ENCODE measurements around the gene HOXD9. TPM values are rescaled to one million over a fixed set of nuclear protein-coding genes. Genes with fewer than 3 reads are reported as not detected.

Gene HOXD9
- total RNA-seq, 1 experiment from 2014 or later: not detected

DNA sequence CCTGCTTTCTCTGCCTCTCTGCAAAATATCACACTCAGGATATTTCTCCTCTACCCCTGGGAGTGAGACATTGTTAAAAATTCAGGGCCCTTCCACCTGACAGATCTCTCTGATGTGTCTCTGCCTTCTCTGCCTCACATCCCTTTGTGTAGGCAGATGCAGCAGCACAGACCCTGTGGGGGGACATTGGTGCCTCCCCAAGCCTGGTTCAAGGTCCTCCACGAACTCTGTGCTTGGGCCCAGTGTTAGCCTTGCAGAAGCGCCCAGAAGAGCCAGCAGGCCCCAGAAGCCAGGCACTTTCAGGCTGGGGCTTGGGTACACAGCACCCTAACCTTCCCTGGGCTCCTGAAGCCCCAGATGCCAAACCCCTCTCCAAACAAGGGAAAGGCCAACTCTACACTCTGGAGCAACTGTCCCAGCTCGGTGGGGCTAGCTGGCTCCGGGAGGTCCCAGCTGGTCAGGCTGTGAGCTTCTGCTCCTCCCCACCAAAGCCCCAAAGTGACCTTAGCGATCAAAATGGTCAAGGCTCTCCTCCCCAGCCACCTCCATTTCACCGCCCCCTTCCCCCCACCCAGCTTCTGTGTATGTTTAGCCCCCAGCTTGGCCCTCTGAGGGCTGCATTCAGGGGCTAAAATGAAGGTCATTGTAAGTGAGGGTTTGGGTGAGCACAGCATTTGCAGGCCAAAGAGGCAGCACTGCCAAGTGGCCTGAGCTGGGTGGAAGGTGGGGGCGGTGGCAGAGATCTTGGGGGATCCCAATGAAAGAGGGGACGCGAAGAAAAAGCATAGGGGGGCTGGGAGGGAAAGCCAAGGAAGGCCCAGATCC, 2.6 kb downstream of the HOXD9 start:
- Histone ChIP-seq H3K27ac (ENCODE audit: low read length) (no peak overlapping the region), H3K9ac (ENCODE audit: low read length) (no peak overlapping the region), H4K20me1 (ENCODE audit: low read length) (no peaks in the 10 kb centered on the region), H2AFZ (ENCODE audit: low read length) (no peak overlapping the region), H3K4me3 (ENCODE audit: low read length) (no peak overlapping the region), H3K4me1 (ENCODE audit: insufficient read depth, low read length) (no peaks in the 10 kb centered on the region), H3K9me2 (replicated peaks; ENCODE audit: low read length) (no peaks in the 10 kb centered on the region), H3K4me2 (ENCODE audit: low read length) (no peak overlapping the region), H3K79me2 (ENCODE audit: low read length) (no peaks in the 10 kb centered on the region), H3K27me3 (ENCODE audit: low read length) (no peaks in the 10 kb centered on the region), H3K9me3 (ENCODE audit: low read length) (no peaks in the 10 kb centered on the region), H3K36me3 (ENCODE audit: low read depth, low read length) (no peaks in the 10 kb centered on the region; the same call in 1 of the 2 replicates), H3F3A (ENCODE audit: low read length, unreplicated experiment) (no peaks in the 10 kb centered on the region)
- DNase-seq: no peak
- ChIA-PET POLR2A (ENCODE audit: unreplicated experiment) (no interaction called here), CTCF (interaction anchor here (0.5 to 0.6 kb wide), 2 partner anchors 395 to 527 kb away, joined by 3 read pairs; no protein-coding TSS in a partner anchor)
- TF ChIP-seq CTCF (conservative IDR thresholded peaks at IDR 0.05; ENCODE audit: low read depth, low read length): no peak
- no peak for TF ChIP-seq EZH2phosphoT487 (IDR thresholded peaks at IDR 0.05; ENCODE audit: borderline replicate concordance, low read length)
- no peak for TF ChIP-seq EZH2 (IDR thresholded peaks at IDR 0.05; ENCODE audit: low read length, unreplicated experiment)
- no TSS peak for BruUV-seq (replicated peaks)
- intact Hi-C loops (cut with micrococcal nuclease): no loop called here
- ATAC-seq: no peak

GRCh38 chr2:176125772-176126054, 3.2 kb downstream of the HOXD9 start:
- ATAC-seq (no peak), DNase-seq (no peak)
- no peaks in the 10 kb centered on the region for H3K9me2 ChIP-seq (replicated peaks; ENCODE audit: low read length)
- H3K9ac ChIP-seq (ENCODE audit: low read length): no peak overlapping the region
- ChIA-PET CTCF (interaction anchor here (0.5 kb wide), 1 partner anchor 526 kb away, joined by 3 read pairs; no protein-coding TSS in a partner anchor), POLR2A (ENCODE audit: unreplicated experiment) (no interaction called here)
- no peak overlapping the region for H3K27ac ChIP-seq (ENCODE audit: low read length)
- no peaks in the 10 kb centered on the region; the same call in 1 of the 2 replicates for H3K36me3 ChIP-seq (ENCODE audit: low read depth, low read length)
- H2AFZ ChIP-seq (ENCODE audit: low read length): no peak overlapping the region
- no peaks in the 10 kb centered on the region for H3K27me3 ChIP-seq (ENCODE audit: low read length)
- H4K20me1 ChIP-seq (ENCODE audit: low read length): no peaks in the 10 kb centered on the region
- no peak overlapping the region for H3K4me3 ChIP-seq (ENCODE audit: low read length)
- TF ChIP-seq CTCF (conservative IDR thresholded peaks at IDR 0.05; ENCODE audit: low read depth, low read length) (no peak), EZH2 (IDR thresholded peaks at IDR 0.05; ENCODE audit: low read length, unreplicated experiment) (no peak), EZH2phosphoT487 (IDR thresholded peaks at IDR 0.05; ENCODE audit: borderline replicate concordance, low read length) (no peak)
- no peaks in the 10 kb centered on the region for H3K4me1 ChIP-seq (ENCODE audit: insufficient read depth, low read length)
- no peak overlapping the region for H3K4me2 ChIP-seq (ENCODE audit: low read length)
- H3K79me2 ChIP-seq (ENCODE audit: low read length): no peaks in the 10 kb centered on the region
- no TSS peak for BruUV-seq (replicated peaks)
- H3F3A ChIP-seq (ENCODE audit: low read length, unreplicated experiment): no peaks in the 10 kb centered on the region
- H3K9me3 ChIP-seq (ENCODE audit: low read length): no peaks in the 10 kb centered on the region
- intact Hi-C loops (cut with micrococcal nuclease): loop anchor here (2.0 kb wide), 1 partner anchor 513 kb away; no protein-coding TSS in a partner anchor

All from PC-3 (cell line).